Measurements from ENCODE around the gene NOS1. TPM values are rescaled to one million over a fixed set of nuclear protein-coding genes. Genes with fewer than 3 reads are reported as not detected.

Gene NOS1
- total RNA-seq, 1 experiment from 2014 or later: 2.3 TPM

DNA sequence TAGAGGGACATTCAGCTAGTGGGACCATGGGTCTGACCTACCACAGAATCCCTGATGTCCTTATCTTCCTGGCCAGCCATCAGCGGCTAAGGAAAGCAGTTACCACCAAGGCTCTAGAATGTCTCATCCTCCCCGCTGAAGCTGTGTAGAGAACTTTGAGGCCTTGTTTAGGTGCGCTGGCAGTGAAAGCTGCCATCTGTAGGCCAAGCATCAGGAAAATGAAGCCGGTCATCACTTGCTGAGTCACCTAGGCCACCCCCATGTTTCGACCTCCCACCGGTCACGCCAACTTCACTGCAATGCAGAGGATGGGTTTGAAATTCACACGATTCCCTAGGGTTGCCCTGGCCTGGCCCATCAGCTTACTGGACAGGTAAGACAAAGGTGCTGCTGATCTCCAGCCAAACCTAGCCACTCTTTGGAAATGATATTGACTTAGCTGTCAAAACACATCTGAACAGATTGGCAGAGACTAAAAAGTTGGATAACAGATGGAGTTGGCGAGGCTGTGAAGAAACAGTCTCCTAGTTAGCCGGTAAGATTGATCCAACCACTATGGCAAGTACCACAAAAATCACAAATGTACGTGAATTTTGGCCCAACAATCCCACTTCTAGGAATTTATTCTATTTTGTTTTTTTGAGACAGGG, 52.0 kb downstream of the NOS1 start:
- peak; percentile 35 for DNase-seq
- Mint-ChIP-seq H3K4me1 (0 out of 4 replicates have a peak, but pooled peaks cover 0 to 6% of the 10 kb centered on the region in 2 experiments), H3K27ac (peak overlapping the region in 2 of 3 experiments; percentile 8 to 10; a peak in 2 of 7 replicates), H3K4me3 (no peak overlapping the region), H3K36me3 (ENCODE audit: insufficient read depth in 1 of 3, low read depth in 3 of 3) (peaks cover 0 to 2% (median 0%) of the 10 kb centered on the region in 3 experiments; a peak in 1 of 7 replicates), H3K9me3 (no peaks in the 10 kb centered on the region), H3K27me3 (ENCODE audit: low read depth) (peaks cover 4% of the 10 kb centered on the region)
- no peak overlapping the region for H3K18ac ChIP-seq (ENCODE audit: insufficient read length, low read depth, low read length)
- H3K4ac ChIP-seq (ENCODE audit: low read depth, low read length): no peak overlapping the region
- no peak overlapping the region for H4K5ac ChIP-seq (ENCODE audit: insufficient read length, low read depth, low read length)
- no peaks in the 10 kb centered on the region for H4K20me1 ChIP-seq (ENCODE audit: control insufficient read depth, insufficient read depth, insufficient read length)
- no peak overlapping the region for H3K9ac ChIP-seq (ENCODE audit: extremely low read depth, insufficient read length, low read length)
- H3K79me1 ChIP-seq (ENCODE audit: insufficient read depth, low read depth, low read length, poor library complexity, severe bottlenecking): no peaks in the 10 kb centered on the region
- H2BK5ac ChIP-seq (ENCODE audit: insufficient read length, low read length): no peak overlapping the region
- no peaks in the 10 kb centered on the region for H3K4me1 ChIP-seq (ENCODE audit: insufficient read depth, low read length)
- WGBS (ENCODE audit: extremely low coverage, insufficient read length, low lambda C conversion rate): no CpG with 5 or more reads among the region's 11 CpGs
- H4K8ac ChIP-seq (replicated peaks; ENCODE audit: insufficient read length, low read depth, low read length): no peak overlapping the region
- H3K56ac ChIP-seq (ENCODE audit: insufficient read length, low read depth, low read length): no peak overlapping the region
- no peak for TF ChIP-seq CTCF (conservative IDR thresholded peaks at IDR 0.05)
- no peaks in the 10 kb centered on the region for H3K23me2 ChIP-seq (ENCODE audit: insufficient read length, low read depth, low read length, poor library complexity, severe bottlenecking)
- H3K9me3 ChIP-seq (ENCODE audit: control insufficient read depth, low read depth, low read length): no peaks in the 10 kb centered on the region
- no peak overlapping the region for H2AFZ ChIP-seq (ENCODE audit: low read length)
- no peak overlapping the region for H3K4me2 ChIP-seq (ENCODE audit: insufficient read depth, insufficient read length, low read length)
- H4K91ac ChIP-seq (ENCODE audit: insufficient read length, low read depth, low read length): no peak overlapping the region
- no peak overlapping the region for H3K14ac ChIP-seq (ENCODE audit: insufficient read depth, low read length)
- no peaks in the 10 kb centered on the region for H3K79me2 ChIP-seq (ENCODE audit: insufficient read depth, low read length)
- H3K27me3 ChIP-seq (ENCODE audit: insufficient read depth, low read length): no peaks in the 10 kb centered on the region
- H2BK120ac ChIP-seq (ENCODE audit: low read depth, low read length, poor library complexity, severe bottlenecking): no peak overlapping the region
- no peak overlapping the region for H3K27ac ChIP-seq (ENCODE audit: insufficient read length, low read depth, low read length)
- no peak overlapping the region for H3T11ph ChIP-seq (ENCODE audit: low read length)
- no peak overlapping the region for H2BK15ac ChIP-seq (ENCODE audit: low read depth, low read length)
- H3K23ac ChIP-seq (ENCODE audit: insufficient read length, low read depth, low read length): no peak overlapping the region
- no peak overlapping the region for H2BK12ac ChIP-seq (ENCODE audit: insufficient read length, low read depth, low read length)
- no peak overlapping the region for H2AK5ac ChIP-seq (ENCODE audit: insufficient read length, low read length)
- no peak overlapping the region for H2BK20ac ChIP-seq (ENCODE audit: low read depth, low read length, poor library complexity, severe bottlenecking)
